H9 (cell line): ENCODE results near the gene SIGLEC7. TPM values are rescaled to one million over a fixed set of nuclear protein-coding genes. Genes with fewer than 3 reads are reported as not detected.
A peak's percentile ranks its signal among the peaks of the same experiment; 100 is the strongest.

Experiments used
- DNase-seq: peaks from one replicate; pipeline ENCODE4 v3.0.0-alpha.2; 2017
- H2AFZ ChIP-seq: one replicate; pipeline ENCODE4 v1.6.1; 2013; ENCODE audit warnings: mild to moderate bottlenecking, low read length, control low read depth, moderate library complexity
- H2AK5ac ChIP-seq: 2 replicates; pipeline ENCODE4 v1.6.1; 2013; ENCODE audit warnings: low read length, control low read depth, mixed read lengths; ENCODE audit not compliant: insufficient read length
- H2BK120ac ChIP-seq: one replicate; pipeline ENCODE4 v1.6.1; 2013; ENCODE audit warnings: low read depth, mild to moderate bottlenecking, low read length, control low read depth, inconsistent platforms; ENCODE audit not compliant: poor library complexity, severe bottlenecking
- H2BK12ac ChIP-seq: 2 replicates; pipeline ENCODE4 v1.6.1; 2013; ENCODE audit warnings: low read length, control low read depth, mixed read lengths, low read depth; ENCODE audit not compliant: insufficient read length
- H2BK15ac ChIP-seq: 2 replicates; pipeline ENCODE4 v1.6.1; 2013; ENCODE audit warnings: low read depth, low read length, control low read depth
- H2BK20ac ChIP-seq: one replicate; pipeline ENCODE4 v1.6.1; 2013; ENCODE audit warnings: low read depth, mild to moderate bottlenecking, low read length, control low read depth, inconsistent platforms; ENCODE audit not compliant: poor library complexity, severe bottlenecking
- H2BK5ac ChIP-seq: 2 replicates; pipeline ENCODE4 v1.6.1; 2013; ENCODE audit warnings: low read length, control low read depth, mixed read lengths; ENCODE audit not compliant: insufficient read length
- H3K14ac ChIP-seq: 2 replicates; pipeline ENCODE4 v1.6.1; 2013; ENCODE audit warnings: low read length, control low read depth; ENCODE audit not compliant: insufficient read depth
- H3K18ac ChIP-seq: 2 replicates; pipeline ENCODE4 v1.6.1; 2013; ENCODE audit warnings: low read depth, mild to moderate bottlenecking, mixed read lengths, low read length, control low read depth; ENCODE audit not compliant: insufficient read length
- H3K23ac ChIP-seq: 2 replicates; pipeline ENCODE4 v1.6.1; 2013; ENCODE audit warnings: low read length, control low read depth, mixed read lengths, low read depth; ENCODE audit not compliant: insufficient read length
- H3K23me2 ChIP-seq: 2 replicates; pipeline ENCODE4 v1.6.1; 2013; ENCODE audit warnings: low read depth, mild to moderate bottlenecking, mixed read lengths, low read length, control low read depth; ENCODE audit not compliant: insufficient read length, poor library complexity, severe bottlenecking
- H3K27ac ChIP-seq: 2 replicates; pipeline ENCODE4 v1.5.1; 2013; ENCODE audit warnings: low read length, control low read depth, mixed read lengths, low read depth; ENCODE audit not compliant: insufficient read length
- H3K27me3 ChIP-seq: 2 replicates; pipeline ENCODE4 v1.6.1; 2013; ENCODE audit warnings: low read length, control low read depth, inconsistent platforms; ENCODE audit not compliant: insufficient read depth
- H3K4ac ChIP-seq: 2 replicates; pipeline ENCODE4 v1.6.1; 2013; ENCODE audit warnings: low read depth, mild to moderate bottlenecking, control low read depth, inconsistent platforms, low read length, moderate library complexity
- H3K4me1 ChIP-seq: 2 replicates; pipeline ENCODE4 v1.6.1; 2013; ENCODE audit warnings: low read length, control low read depth, inconsistent platforms; ENCODE audit not compliant: insufficient read depth
- H3K4me2 ChIP-seq: 2 replicates; pipeline ENCODE4 v1.6.1; 2013; ENCODE audit warnings: low read length, control low read depth, mixed read lengths; ENCODE audit not compliant: insufficient read length, insufficient read depth
- H3K56ac ChIP-seq: 2 replicates; pipeline ENCODE4 v1.6.1; 2013; ENCODE audit warnings: low read depth, mild to moderate bottlenecking, mixed read lengths, low read length, control low read depth; ENCODE audit not compliant: insufficient read length
- H3K79me1 ChIP-seq: 2 replicates; pipeline ENCODE4 v1.6.1; 2013; ENCODE audit warnings: low read depth, mild to moderate bottlenecking, moderate library complexity, low read length, control low read depth, inconsistent platforms; ENCODE audit not compliant: insufficient read depth, poor library complexity, severe bottlenecking
- H3K79me2 ChIP-seq: 2 replicates; pipeline ENCODE4 v1.6.1; 2013; ENCODE audit warnings: low read length, control low read depth, inconsistent platforms; ENCODE audit not compliant: insufficient read depth
- H3K9ac ChIP-seq: 2 replicates; pipeline ENCODE4 v1.6.1; 2013; ENCODE audit warnings: low read length, control low read depth, mixed read lengths; ENCODE audit not compliant: insufficient read length; ENCODE audit errors: extremely low read depth
- H3K9me3 ChIP-seq: one replicate; pipeline ENCODE4 v1.6.1; 2013; ENCODE audit warnings: low read depth, low read length, inconsistent platforms; ENCODE audit not compliant: control insufficient read depth
- H3T11ph ChIP-seq: one replicate; pipeline ENCODE4 v1.6.1; 2013; ENCODE audit warnings: mild to moderate bottlenecking, low read length, control low read depth, inconsistent platforms
- H4K20me1 ChIP-seq: one replicate; pipeline ENCODE4 v1.6.1; 2013; ENCODE audit not compliant: control insufficient read depth, insufficient read length, insufficient read depth
- H4K5ac ChIP-seq: 2 replicates; pipeline ENCODE4 v1.6.1; 2013; ENCODE audit warnings: low read depth, mild to moderate bottlenecking, mixed read lengths, low read length, control low read depth; ENCODE audit not compliant: insufficient read length
- H4K8ac ChIP-seq: replicated peaks from 2 replicates; pipeline ENCODE4 v1.6.1; 2013; ENCODE audit warnings: low read length, control low read depth, mixed read lengths, low read depth; ENCODE audit not compliant: insufficient read length
- H4K91ac ChIP-seq: 2 replicates; pipeline ENCODE4 v1.6.1; 2013; ENCODE audit warnings: low read depth, mild to moderate bottlenecking, moderate library complexity, mixed read lengths, low read length, control low read depth; ENCODE audit not compliant: insufficient read length
- H3K27ac Mint-ChIP-seq, 3 experiments: 2 replicates in 2 of 3; 3 replicates in 1 of 3; pipeline ENCODE4 v1.8.0; 2020 to 2021; ENCODE audit warnings: mixed read lengths in 3 of 3, mild to moderate bottlenecking in 1 of 3, moderate library complexity in 1 of 3
- H3K27me3 Mint-ChIP-seq: 2 replicates; pipeline ENCODE4 v1.8.0; 2021; ENCODE audit warnings: low read depth, mild to moderate bottlenecking, moderate library complexity, mixed read lengths
- H3K36me3 Mint-ChIP-seq, 3 experiments: 2 replicates in 2 of 3; 3 replicates in 1 of 3; pipeline ENCODE4 v1.8.0; 2020 to 2021; ENCODE audit warnings: low read depth in 3 of 3, mixed read lengths in 3 of 3; ENCODE audit not compliant: insufficient read depth in 1 of 3
- H3K4me1 Mint-ChIP-seq, 2 experiments: 2 replicates each; pipeline ENCODE4 v1.8.0; 2020; ENCODE audit warnings: mixed read lengths in 2 of 2
- H3K4me3 Mint-ChIP-seq, 2 experiments: 2 replicates in 1 of 2; 3 replicates in 1 of 2; pipeline ENCODE4 v1.8.0; 2020 to 2021; ENCODE audit warnings: mild to moderate bottlenecking in 2 of 2, mixed read lengths in 2 of 2, moderate library complexity in 1 of 2
- H3K9me3 Mint-ChIP-seq, 2 experiments: 2 replicates in 1 of 2; 3 replicates in 1 of 2; pipeline ENCODE4 v1.8.0; 2020; ENCODE audit warnings: mild to moderate bottlenecking in 2 of 2, mixed read lengths in 2 of 2, moderate library complexity in 1 of 2
- WGBS: extraction: QIAGEN DNeasy Blood & Tissue Kit; methylation state at CpG from one replicate; pipeline ENCODE4 v1.1.7; 2013; ENCODE audit warnings: missing lambda C conversion rate, low lambda C conversion rate, mixed read lengths; ENCODE audit not compliant: insufficient read length; ENCODE audit errors: extremely low coverage; 5-methylcytosine and 5-hydroxymethylcytosine counted together
- total RNA-seq: library from RNA; stranded (reverse); gene quantifications from 2 replicates; pipeline ENCODE4 v1.2.1, GENCODE V29; 2021
- TF ChIP-seq, protein P1 (sequence below): fragments of 200-600 bp; sonication (generic); conservative IDR thresholded peaks from 3 replicates; pipeline ENCODE4 v1.8.0; 2021; ENCODE audit warnings: antibody characterized with exemption, mild to moderate bottlenecking

The SIGLEC7 gene
- total RNA-seq, 1 experiment from 2014 or later, result not detected

GRCh38 chr19:51179256-51179655, 37.2 kb downstream of the SIGLEC7 start:
- peaks cover 30% of the 10 kb centered on the region for H3K27me3 Mint-ChIP-seq
- Histone ChIP-seq H3K79me2 (no peaks in the 10 kb centered on the region), H3K9ac (no peak overlapping the region), H3K4me2 (no peak overlapping the region), H3T11ph (no peak overlapping the region), H3K27me3 (no peaks in the 10 kb centered on the region; the same call in 1 of the 2 replicates), H3K4me1 (no peaks in the 10 kb centered on the region), H2BK15ac (no peak overlapping the region), H2AFZ (no peak overlapping the region), H2BK20ac (no peak overlapping the region), H4K91ac (no peak overlapping the region), H2BK120ac (no peak overlapping the region), H4K20me1 (no peaks in the 10 kb centered on the region), H2BK5ac (no peak overlapping the region), H2BK12ac (no peak overlapping the region), H3K23ac (no peak overlapping the region), H4K8ac (no peak overlapping the region), H3K56ac (no peak overlapping the region), H4K5ac (no peak overlapping the region), H3K9me3 (no peaks in the 10 kb centered on the region), H3K27ac (no peak overlapping the region), H3K18ac (no peak overlapping the region), H3K14ac (no peak overlapping the region), H3K79me1 (no peaks in the 10 kb centered on the region), H3K23me2 (peaks cover 1% of the 10 kb centered on the region), H2AK5ac (no peak overlapping the region), H3K4ac (no peak overlapping the region)
- H3K27ac Mint-ChIP-seq, result no peak overlapping the region
- peak; percentile 5 for DNase-seq
- H3K36me3 Mint-ChIP-seq, result no peaks in the 10 kb centered on the region
- H3K9me3 Mint-ChIP-seq, result peaks cover 0 to 30% of the 10 kb centered on the region in 2 experiments; a peak in 3 of 5 replicates
- H3K4me1 Mint-ChIP-seq, result peaks cover 0 to 2% of the 10 kb centered on the region in 2 experiments; a peak in 1 of 4 replicates
- TF ChIP-seq, protein P1, sequence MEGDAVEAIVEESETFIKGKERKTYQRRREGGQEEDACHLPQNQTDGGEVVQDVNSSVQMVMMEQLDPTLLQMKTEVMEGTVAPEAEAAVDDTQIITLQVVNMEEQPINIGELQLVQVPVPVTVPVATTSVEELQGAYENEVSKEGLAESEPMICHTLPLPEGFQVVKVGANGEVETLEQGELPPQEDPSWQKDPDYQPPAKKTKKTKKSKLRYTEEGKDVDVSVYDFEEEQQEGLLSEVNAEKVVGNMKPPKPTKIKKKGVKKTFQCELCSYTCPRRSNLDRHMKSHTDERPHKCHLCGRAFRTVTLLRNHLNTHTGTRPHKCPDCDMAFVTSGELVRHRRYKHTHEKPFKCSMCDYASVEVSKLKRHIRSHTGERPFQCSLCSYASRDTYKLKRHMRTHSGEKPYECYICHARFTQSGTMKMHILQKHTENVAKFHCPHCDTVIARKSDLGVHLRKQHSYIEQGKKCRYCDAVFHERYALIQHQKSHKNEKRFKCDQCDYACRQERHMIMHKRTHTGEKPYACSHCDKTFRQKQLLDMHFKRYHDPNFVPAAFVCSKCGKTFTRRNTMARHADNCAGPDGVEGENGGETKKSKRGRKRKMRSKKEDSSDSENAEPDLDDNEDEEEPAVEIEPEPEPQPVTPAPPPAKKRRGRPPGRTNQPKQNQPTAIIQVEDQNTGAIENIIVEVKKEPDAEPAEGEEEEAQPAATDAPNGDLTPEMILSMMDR, result no peak
- H3K4me3 Mint-ChIP-seq, result no peak overlapping the region
- no CpG with 5 or more reads among the region's 1 CpG for WGBS
